Activated T-cell treated with anti-CD3 and anti-CD28 coated beads, Interleukin-2, amount 50 U/mL, for 72 hours (primary cell): Measurements from ENCODE around the gene AMPD1. TPM values are rescaled to one million over a fixed set of nuclear protein-coding genes. Genes with fewer than 3 reads are reported as not detected.
A peak's percentile ranks its signal among the peaks of the same experiment; 100 is the strongest.

Experiments
- ATAC-seq, 2 donors: fragments of 150-1000 bp; cut with Tn5 transposase; replicated peaks in 1 of 2; 2 replicates each; pipeline ENCODE4 v1.10.0; 2021; ENCODE audit warnings: moderate library complexity in 2 of 2, mild to moderate bottlenecking in 1 of 2
- DNase-seq, 2 donors: peaks; one replicate each; pipeline ENCODE4 v3.0.0; 2021 to 2022; ENCODE audit warnings: mixed read lengths in 1 of 2
- H3K27ac Mint-ChIP-seq: one replicate; pipeline ENCODE4 v1.8.0; 2022; ENCODE audit warnings: mild to moderate bottlenecking, moderate library complexity, mixed read lengths
- H3K27me3 Mint-ChIP-seq: one replicate; pipeline ENCODE4 v1.8.0; 2022; ENCODE audit warnings: low read depth, mixed read lengths
- H3K36me3 Mint-ChIP-seq, 2 donors: one replicate each; pipeline ENCODE4 v1.8.0; 2022; ENCODE audit warnings: mixed read lengths in 2 of 2, mild to moderate bottlenecking in 1 of 2; ENCODE audit not compliant: insufficient read depth in 2 of 2
- H3K4me1 Mint-ChIP-seq: one replicate; pipeline ENCODE4 v1.8.0; 2022; ENCODE audit warnings: low read depth, mixed read lengths
- H3K4me3 Mint-ChIP-seq, 2 donors: one replicate each; pipeline ENCODE4 v1.8.0; 2022; ENCODE audit warnings: mild to moderate bottlenecking in 2 of 2, mixed read lengths in 2 of 2, moderate library complexity in 2 of 2
- H3K9me3 Mint-ChIP-seq, 2 donors: one replicate each; pipeline ENCODE4 v1.8.0; 2022; ENCODE audit warnings: mixed read lengths in 2 of 2
- total RNA-seq, 2 donors: library from RNA; stranded (reverse); gene quantifications; one replicate each; pipeline ENCODE4 v1.2.3, GENCODE V29; 2022

AMPD1 gene
- under 1 TPM in 1 of 2 donors, not detected in 1; 0.17 TPM for total RNA-seq

GRCh38 chr1:114695430-114696058, at the start of gene AMPD1:
Gene AMPD1 (minus strand): TSS chr1:114695546. CDS start chr1:114695471, 75 bp downstream.
- Mint-ChIP-seq H3K4me1 (no peaks in the 10 kb centered on the region), H3K36me3 (no peaks in the 10 kb centered on the region), H3K27me3 (peaks cover 19% of the 10 kb centered on the region), H3K4me3 (no peak within 1 kb of the TSS), H3K9me3 (no peaks in the 10 kb centered on the region), H3K27ac (no peak within 1 kb of the TSS)
- ATAC-seq = no peak
- no peak for DNase-seq

GRCh38 chr1:114741963-114742746, 46.8 kb upstream of the AMPD1 start:
- Mint-ChIP-seq H3K27ac (no peak overlapping the region), H3K4me1 (peaks cover 61% of the 10 kb centered on the region), H3K4me3 (no peak overlapping the region), H3K27me3 (no peaks in the 10 kb centered on the region), H3K9me3 (no peaks in the 10 kb centered on the region), H3K36me3 (peaks cover 4 to 38% of the 10 kb centered on the region in 2 donors)
- DNase-seq (no peak), ATAC-seq (no peak)

GRCh38 chr1:114740331-114740730, 45.0 kb upstream of the AMPD1 start:
- Mint-ChIP-seq H3K36me3 (peaks cover 12 to 42% of the 10 kb centered on the region in 2 donors), H3K4me3 (no peak overlapping the region), H3K27me3 (no peaks in the 10 kb centered on the region), H3K27ac (no peak overlapping the region), H3K4me1 (peaks cover 49% of the 10 kb centered on the region), H3K9me3 (no peaks in the 10 kb centered on the region)
- DNase-seq = no peak
- no peak for ATAC-seq

GRCh38 chr1:114737314-114737849, 42.0 kb upstream of the AMPD1 start:
- H3K27ac Mint-ChIP-seq = peak overlapping the region; percentile 35
- peaks cover 21% of the 10 kb centered on the region for H3K4me1 Mint-ChIP-seq
- H3K27me3 Mint-ChIP-seq = no peaks in the 10 kb centered on the region
- H3K36me3 Mint-ChIP-seq = peaks cover 12 to 36% of the 10 kb centered on the region in 2 donors
- no peak for DNase-seq
- H3K4me3 Mint-ChIP-seq = no peak overlapping the region
- no peak for ATAC-seq
- no peaks in the 10 kb centered on the region for H3K9me3 Mint-ChIP-seq

GRCh38 chr1:114735479-114735878, 40.1 kb upstream of the AMPD1 start:
- Mint-ChIP-seq H3K4me1 (peaks cover 6% of the 10 kb centered on the region), H3K9me3 (no peaks in the 10 kb centered on the region), H3K36me3 (peaks cover 11 to 39% of the 10 kb centered on the region in 2 donors), H3K27ac (peak overlapping the region; percentile 5), H3K27me3 (no peaks in the 10 kb centered on the region), H3K4me3 (no peak overlapping the region)
- ATAC-seq (no peak), DNase-seq (no peak)

GRCh38 chr1:114729782-114730181, 34.4 kb upstream of the AMPD1 start:
- Mint-ChIP-seq H3K4me1 (no peaks in the 10 kb centered on the region), H3K9me3 (no peaks in the 10 kb centered on the region), H3K36me3 (peaks cover 6 to 47% of the 10 kb centered on the region in 2 donors), H3K27me3 (no peaks in the 10 kb centered on the region), H3K27ac (peak overlapping the region; percentile 73), H3K4me3 (no peak overlapping the region)
- ATAC-seq (no peak), DNase-seq (no peak)

- Mint-ChIP-seq H3K36me3 (peaks cover 8 to 47% of the 10 kb centered on the region in 2 donors), H3K4me1 (no peaks in the 10 kb centered on the region), H3K27ac (peak overlapping the region; percentile 86), H3K9me3 (no peaks in the 10 kb centered on the region), H3K4me3 (no peak overlapping the region), H3K27me3 (no peaks in the 10 kb centered on the region)
- ATAC-seq = no peak
- DNase-seq = no peak
Measured at GRCh38 chr1:114728553-114728952, 33.2 kb upstream of the AMPD1 start.

- DNase-seq (no peak), ATAC-seq (no peak)
- Mint-ChIP-seq H3K27me3 (no peaks in the 10 kb centered on the region), H3K4me3 (no peak overlapping the region), H3K9me3 (no peaks in the 10 kb centered on the region), H3K4me1 (no peaks in the 10 kb centered on the region), H3K36me3 (peaks cover 9 to 53% of the 10 kb centered on the region in 2 donors), H3K27ac (peak overlapping the region; percentile 61)
Measured at GRCh38 chr1:114725230-114725629, 29.9 kb upstream of the AMPD1 start.

GRCh38 chr1:114723915-114724314, 28.6 kb upstream of the AMPD1 start:
- DNase-seq (no peak), ATAC-seq (no peak)
- Mint-ChIP-seq H3K4me3 (no peak overlapping the region), H3K36me3 (peaks cover 7 to 42% of the 10 kb centered on the region in 2 donors), H3K27me3 (no peaks in the 10 kb centered on the region), H3K4me1 (peaks cover 9% of the 10 kb centered on the region), H3K9me3 (no peaks in the 10 kb centered on the region), H3K27ac (peak overlapping the region; percentile 91)

GRCh38 chr1:114723457-114723856, 28.1 kb upstream of the AMPD1 start:
- Mint-ChIP-seq H3K9me3 (no peaks in the 10 kb centered on the region), H3K27me3 (no peaks in the 10 kb centered on the region), H3K27ac (peak overlapping the region; percentile 91), H3K4me3 (no peak overlapping the region), H3K36me3 (peaks cover 11 to 41% of the 10 kb centered on the region in 2 donors), H3K4me1 (peaks cover 13% of the 10 kb centered on the region)
- DNase-seq (no peak), ATAC-seq (no peak)

- Mint-ChIP-seq H3K27ac (peak overlapping the region; percentile 77), H3K4me3 (no peak overlapping the region), H3K36me3 (peaks cover 14 to 40% of the 10 kb centered on the region in 2 donors), H3K27me3 (no peaks in the 10 kb centered on the region), H3K4me1 (peaks cover 29% of the 10 kb centered on the region), H3K9me3 (no peaks in the 10 kb centered on the region)
- ATAC-seq (no peak), DNase-seq (no peak)
Measured at GRCh38 chr1:114720492-114720891, 25.1 kb upstream of the AMPD1 start.

- H3K9me3 Mint-ChIP-seq = no peaks in the 10 kb centered on the region
- peaks cover 30% of the 10 kb centered on the region for H3K4me1 Mint-ChIP-seq
- H3K36me3 Mint-ChIP-seq = peaks cover 14 to 36% of the 10 kb centered on the region in 2 donors
- DNase-seq (no peak), ATAC-seq (no peak)
- peak overlapping the region; percentile 91 for H3K27ac Mint-ChIP-seq
- H3K4me3 Mint-ChIP-seq = no peak overlapping the region
- H3K27me3 Mint-ChIP-seq = no peaks in the 10 kb centered on the region
Measured at GRCh38 chr1:114719424-114719787, 24.1 kb upstream of the AMPD1 start.

GRCh38 chr1:114718661-114719423, 23.5 kb upstream of the AMPD1 start:
- H3K9me3 Mint-ChIP-seq = no peaks in the 10 kb centered on the region
- ATAC-seq (no peak), DNase-seq (peak; percentile 6 to 30)
- no peak overlapping the region for H3K4me3 Mint-ChIP-seq
- H3K36me3 Mint-ChIP-seq = peaks cover 13 to 31% of the 10 kb centered on the region in 2 donors
- H3K27ac Mint-ChIP-seq = peak overlapping the region; percentile 91
- H3K4me1 Mint-ChIP-seq = peaks cover 36% of the 10 kb centered on the region
- no peaks in the 10 kb centered on the region for H3K27me3 Mint-ChIP-seq
